Measurements from ENCODE around the gene SNUPN. TPM values are rescaled to one million over a fixed set of nuclear protein-coding genes. Genes with fewer than 3 reads are reported as not detected.

SNUPN gene
- total and polyA plus RNA-seq, 12 donors, result 13.5 to 40.8 (median 23.4) TPM

GRCh38 chr15:75661100-75661755 lies 35.7 kb upstream of the SNUPN start:
- Histone ChIP-seq H3K4me1 (replicated peaks in 1 of 2) (peaks cover 0 to 13% of the 10 kb centered on the region in 2 donors), H3K27ac (peak overlapping the region in 4 of 5 donors; percentile 40 to 85 (median 72)), H3K9me3 (replicated peaks in 1 of 3) (no peaks in the 10 kb centered on the region), H3K4me3 (no peak overlapping the region), H3K27me3 (no peaks in the 10 kb centered on the region), H3K36me3 (replicated peaks in 1 of 2) (peaks cover 0 to 18% of the 10 kb centered on the region in 2 donors)
- peak; percentile 61 to 85 (median 78) for DNase-seq
- TF ChIP-seq CTCF (IDR thresholded peaks at IDR 0.05) (no peak), POLR2A (IDR thresholded peaks at IDR 0.05) (no peak)
- intact Hi-C loops (cut with DNase I), result no loop called here
- WGBS, 4 donors, result 58 to 83% (median 66%) methylated on average over 5 to 14 of the region's 14 CpGs

- Histone ChIP-seq H3K4me3 (no peak overlapping the region), H3K27ac (peak overlapping the region in 2 of 5 donors; percentile 77 to 85), H3K27me3 (no peaks in the 10 kb centered on the region), H3K36me3 (replicated peaks in 1 of 2) (peaks cover 0 to 18% of the 10 kb centered on the region in 2 donors), H3K4me1 (replicated peaks in 1 of 2) (peaks cover 0 to 19% of the 10 kb centered on the region in 2 donors), H3K9me3 (replicated peaks in 1 of 3) (no peaks in the 10 kb centered on the region)
- no peak for TF ChIP-seq CTCF (IDR thresholded peaks at IDR 0.05)
- TF ChIP-seq POLR2A (IDR thresholded peaks at IDR 0.05), result no peak
- 79 to 91% (median 84%) methylated on average over 16 to 17 of the region's 17 CpGs for WGBS, 4 donors
- DNase-seq, result no peak
- intact Hi-C loops (cut with DNase I), result no loop called here
These were observed 34.6 kb upstream of the SNUPN start for GRCh38 chr15:75659928-75660645.

GRCh38 chr15:75659141-75659771 lies 33.7 kb upstream of the SNUPN start:
- H3K9me3 ChIP-seq (replicated peaks in 1 of 3), result no peaks in the 10 kb centered on the region
- 76 to 84% (median 80%) methylated on average over 6 to 9 of the region's 9 CpGs for WGBS, 4 donors
- no peaks in the 10 kb centered on the region for H3K27me3 ChIP-seq
- peaks cover 0 to 18% of the 10 kb centered on the region in 2 donors for H3K36me3 ChIP-seq (replicated peaks in 1 of 2)
- peak overlapping the region in 1 of 5 donors; percentile 85 for H3K27ac ChIP-seq
- H3K4me1 ChIP-seq (replicated peaks in 1 of 2), result peaks cover 0 to 27% of the 10 kb centered on the region in 2 donors
- no peak for DNase-seq
- H3K4me3 ChIP-seq, result no peak overlapping the region
- no peak for TF ChIP-seq CTCF (IDR thresholded peaks at IDR 0.05)
- TF ChIP-seq POLR2A (IDR thresholded peaks at IDR 0.05), result no peak
- intact Hi-C loops (cut with DNase I), result no loop called here

DNA sequence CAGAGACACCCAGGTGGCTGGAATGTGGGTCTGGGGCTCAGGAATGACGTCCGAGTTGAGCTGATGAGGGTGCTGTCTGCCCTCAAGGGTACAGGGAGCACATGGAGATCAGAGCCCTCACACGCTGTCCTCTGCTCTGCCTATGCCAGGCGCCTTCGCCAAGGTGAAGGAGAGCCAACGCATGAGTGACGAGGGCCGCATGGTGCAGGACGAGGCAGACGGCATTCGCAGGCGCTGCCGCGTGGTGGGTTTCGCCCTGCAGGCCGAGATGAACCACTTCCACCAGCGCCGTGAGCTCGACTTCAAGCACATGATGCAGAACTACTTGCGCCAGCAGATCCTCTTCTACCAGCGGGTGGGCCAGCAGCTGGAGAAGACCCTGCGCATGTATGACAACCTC lies 31.3 kb upstream of the SNUPN start:
- 94 to 98% (median 94%) methylated on average over 17 to 22 of the region's 22 CpGs for WGBS, 4 donors
- H3K36me3 ChIP-seq (replicated peaks in 1 of 2), result peaks cover 0 to 18% of the 10 kb centered on the region in 2 donors
- TF ChIP-seq CTCF (IDR thresholded peaks at IDR 0.05) (no peak), POLR2A (IDR thresholded peaks at IDR 0.05) (no peak)
- H3K27me3 ChIP-seq, result no peaks in the 10 kb centered on the region
- H3K27ac ChIP-seq, result no peak overlapping the region
- no peaks in the 10 kb centered on the region for H3K9me3 ChIP-seq (replicated peaks in 1 of 3)
- peaks cover 9 to 49% of the 10 kb centered on the region in 2 donors for H3K4me1 ChIP-seq (replicated peaks in 1 of 2)
- no peak for DNase-seq
- intact Hi-C loops (cut with DNase I), result no loop called here
- H3K4me3 ChIP-seq, result no peak overlapping the region
